ENCODE results near the gene GPATCH2L.

The GPATCH2L gene

GRCh38 chr14:76136476-76137110 lies 15.1 kb upstream of the GPATCH2L start:
- no peak for DNase-seq

GRCh38 chr14:76138119-76138757 lies 13.5 kb upstream of the GPATCH2L start:
- DNase-seq, result no peak

GRCh38 chr14:76138758-76139723 lies 12.7 kb upstream of the GPATCH2L start:
- no peak for DNase-seq

DNA sequence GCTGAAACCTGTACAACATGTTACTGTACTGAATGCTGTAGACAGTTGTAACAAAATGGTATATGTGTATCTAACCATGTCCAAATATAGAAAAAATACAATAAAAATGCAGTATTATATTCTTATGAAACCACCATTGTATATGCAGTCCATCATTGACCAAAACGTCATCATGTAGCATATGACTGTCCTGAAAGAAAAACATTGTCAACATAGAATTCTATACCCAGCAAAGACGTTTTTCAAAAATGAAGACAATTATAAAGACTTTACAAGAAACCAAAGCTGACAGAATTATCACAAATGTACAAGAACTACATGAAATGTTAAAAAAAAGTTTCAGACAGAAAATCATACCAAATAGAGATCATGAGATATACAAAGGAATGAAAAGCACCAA lies 8.1 kb upstream of the GPATCH2L start:
- DNase-seq, result no peak

- DNase-seq, result no peak
Measured at GRCh38 chr14:76146976-76147375, 4.7 kb upstream of the GPATCH2L start.

DNA sequence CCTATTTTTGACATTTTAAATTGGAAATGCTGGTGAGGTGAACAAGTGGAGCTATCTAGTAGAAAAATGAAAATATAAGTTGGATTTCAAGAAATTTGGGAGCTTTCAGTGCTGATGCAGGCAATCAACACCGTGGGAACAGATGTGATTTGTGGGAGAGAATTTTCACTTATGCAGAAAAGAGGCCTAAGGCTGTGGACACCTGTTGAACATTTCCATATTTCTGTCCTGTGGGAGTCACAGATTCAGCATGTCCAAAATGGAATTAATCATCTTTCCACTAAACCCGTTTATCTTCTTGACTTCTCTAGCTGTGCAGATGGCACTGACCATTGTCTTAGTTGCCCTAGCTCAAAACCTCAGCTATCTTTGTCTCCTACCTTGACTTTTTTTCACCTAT lies 2.5 kb upstream of the GPATCH2L start:
- no peak for DNase-seq

GRCh38 chr14:76152333-76152681 lies 585 bp downstream of the GPATCH2L start:
- DNase-seq, result peak; percentile 14

GRCh38 chr14:76153919-76154318 lies 2.2 kb downstream of the GPATCH2L start:
- DNase-seq, result no peak

- DNase-seq, result no peak
Measured at GRCh38 chr14:76154539-76155126, 2.9 kb downstream of the GPATCH2L start.

DNA sequence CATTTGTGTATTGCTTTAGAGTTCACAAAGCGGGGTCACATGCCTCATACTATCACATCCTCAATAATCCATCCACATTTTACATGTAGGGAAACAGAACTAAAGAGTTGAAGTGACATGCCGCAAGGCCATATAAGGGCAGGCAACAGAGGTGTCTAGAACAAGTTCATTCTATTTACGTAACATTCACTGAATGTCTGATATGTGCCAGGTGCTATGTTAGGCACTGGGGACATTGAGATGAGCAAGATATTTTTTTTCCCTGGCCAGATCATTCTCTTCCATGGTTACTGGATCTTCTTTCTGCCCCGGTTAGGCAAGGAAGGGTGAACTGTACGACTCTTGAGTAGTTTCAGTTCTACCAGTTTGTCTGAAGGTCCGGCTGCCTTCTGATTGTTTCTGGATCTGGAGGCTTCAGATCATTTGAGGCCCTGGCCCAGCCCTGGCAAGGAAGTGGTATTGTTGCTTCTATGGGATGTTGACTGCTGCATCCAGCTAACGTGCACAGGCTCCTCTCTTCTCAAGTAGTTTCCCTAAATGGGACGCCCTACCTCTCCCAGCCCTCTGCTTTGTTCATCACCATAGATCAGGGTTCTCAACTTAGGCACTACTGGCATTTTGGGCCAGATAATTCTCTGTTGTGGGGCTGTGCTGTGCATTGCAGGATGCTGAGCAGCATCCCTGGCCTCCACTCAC lies 12.1 kb downstream of the GPATCH2L start:
- DNase-seq, result no peak

DNA sequence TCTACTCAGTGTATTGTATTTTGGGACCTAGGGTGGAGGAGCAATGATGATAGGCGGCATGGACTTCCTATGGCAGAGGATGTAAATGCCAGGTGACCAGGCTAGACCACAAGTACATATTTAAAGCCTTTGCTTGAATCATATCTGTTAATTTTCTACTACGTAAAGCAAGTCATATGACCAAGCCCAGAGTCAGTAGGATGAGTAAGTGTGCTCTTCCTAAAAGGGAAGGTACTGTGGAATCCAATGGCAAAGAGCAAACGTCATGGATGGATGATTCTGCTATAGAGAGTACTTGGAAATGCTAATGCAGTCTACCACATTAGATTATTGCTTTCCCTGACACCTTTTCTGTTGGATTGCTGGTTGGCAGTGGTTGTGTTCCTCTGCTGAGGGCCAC lies 16.8 kb downstream of the GPATCH2L start:
- DNase-seq, result no peak

- no peak for DNase-seq
Measured at GRCh38 chr14:76169776-76170175, 18.1 kb downstream of the GPATCH2L start.

DNA sequence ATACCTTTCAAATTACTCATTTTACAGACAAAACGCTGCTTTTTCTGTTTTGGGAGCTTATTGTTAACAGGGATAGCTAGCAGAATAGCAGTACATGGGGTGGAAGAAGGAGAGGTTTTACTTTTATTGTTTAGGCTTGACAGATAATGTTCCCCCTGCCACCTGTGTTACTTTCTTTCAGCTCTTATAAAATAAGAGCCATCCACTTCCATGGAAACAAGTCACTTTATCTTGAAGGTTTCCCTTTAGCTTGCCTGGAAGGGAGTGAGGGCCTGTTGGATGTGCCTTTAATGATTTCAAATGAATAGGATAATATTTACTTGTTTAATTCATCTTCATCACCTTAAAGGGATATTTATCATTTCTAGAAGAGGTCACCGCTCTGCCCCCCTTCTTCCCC lies 23.3 kb downstream of the GPATCH2L start:
- DNase-seq, result no peak

DNA sequence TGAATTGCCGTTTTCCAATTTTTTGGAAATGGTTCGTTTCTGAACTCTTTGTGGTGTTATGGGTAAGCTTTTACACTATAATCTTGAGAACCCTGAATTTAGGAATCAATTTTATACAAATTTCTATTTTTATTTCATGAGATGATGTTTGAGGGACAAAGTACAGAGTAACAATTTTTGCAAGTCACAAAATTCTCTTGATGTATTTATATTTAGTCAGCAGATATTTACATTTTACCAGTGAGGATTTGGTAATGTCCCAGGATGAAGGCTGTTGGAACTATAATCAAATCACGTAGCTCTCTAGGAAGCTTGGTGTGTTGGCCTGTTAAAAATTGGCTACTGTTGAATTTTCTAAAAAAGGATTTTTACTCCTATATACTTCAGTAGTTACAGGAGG lies 24.2 kb downstream of the GPATCH2L start:
- DNase-seq, result no peak

GRCh38 chr14:76181546-76181945 lies 29.8 kb downstream of the GPATCH2L start:
- DNase-seq, result no peak

DNA sequence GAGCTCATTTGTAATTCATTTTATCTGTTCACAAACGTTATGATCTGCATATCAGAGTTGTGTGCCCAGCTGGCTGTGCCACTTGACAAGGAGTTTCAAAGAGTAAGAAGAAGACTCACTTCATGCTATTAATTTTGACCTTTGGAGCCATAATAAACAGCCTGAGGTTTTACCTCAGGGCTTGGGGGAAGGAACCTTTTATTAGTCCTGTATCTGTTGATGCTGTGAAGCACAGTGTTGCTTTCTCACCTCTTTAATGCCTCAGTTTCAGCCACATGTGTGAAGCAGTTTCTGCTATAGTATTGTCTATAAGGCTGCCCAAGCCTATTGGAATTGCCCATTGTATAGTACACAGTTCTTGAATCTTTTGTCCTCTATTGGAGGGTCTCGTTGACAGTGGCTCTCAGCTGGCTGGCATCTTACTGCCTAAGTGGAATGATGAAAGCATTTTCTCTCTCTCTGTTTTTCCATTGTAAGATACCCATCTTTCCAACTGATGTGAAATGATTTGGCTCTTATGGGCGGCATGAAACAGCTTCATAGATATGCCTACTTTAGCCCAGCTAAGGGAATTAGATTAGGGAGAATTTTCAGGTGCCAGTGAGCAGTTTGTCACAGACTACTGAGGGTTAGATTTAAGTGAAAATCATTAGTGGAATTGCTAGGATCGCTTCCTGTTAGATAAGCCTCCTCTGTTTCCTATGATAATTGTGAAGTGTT lies 34.7 kb downstream of the GPATCH2L start:
- DNase-seq, result no peak

GRCh38 chr14:76191297-76191696 lies 39.6 kb downstream of the GPATCH2L start:
- DNase-seq, result no peak

DNA sequence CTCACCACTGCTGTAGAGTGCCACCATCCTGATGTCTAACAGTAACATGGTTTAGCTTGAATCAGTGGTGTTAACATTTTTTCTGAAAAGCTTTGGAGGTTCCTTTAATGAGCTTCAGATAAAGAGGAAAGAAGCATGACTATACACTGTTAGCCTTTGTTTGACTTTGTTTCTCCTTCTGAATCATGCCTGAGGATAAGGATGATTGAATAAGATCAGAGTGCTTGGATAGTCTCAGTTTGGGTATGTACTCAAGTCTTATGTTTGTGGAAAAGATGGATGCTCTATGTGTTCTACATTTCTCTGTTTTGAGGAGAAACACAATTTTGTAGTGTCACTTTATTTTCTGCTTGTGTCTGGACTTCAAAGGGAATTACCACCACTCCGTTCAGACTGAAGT lies 42.0 kb downstream of the GPATCH2L start:
- DNase-seq, result no peak

DNA sequence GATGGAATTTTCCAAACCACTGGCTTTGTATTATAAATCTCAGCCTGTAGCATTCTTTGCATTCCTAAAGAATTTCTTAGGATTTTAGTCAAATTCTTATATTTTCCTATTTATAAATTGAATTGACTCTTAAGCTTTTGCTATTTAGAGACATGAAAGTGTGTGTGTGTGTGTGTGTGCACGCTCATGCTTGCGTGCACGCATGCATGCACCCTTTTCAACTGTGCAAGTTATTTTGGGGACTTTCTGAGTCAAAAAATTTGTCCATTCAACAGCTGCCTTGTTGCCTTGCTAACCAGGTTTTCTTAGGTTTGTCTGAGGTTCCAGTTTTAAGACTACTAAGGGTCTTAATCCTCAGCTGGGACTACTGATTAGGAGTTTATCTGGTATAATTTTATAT lies 42.6 kb downstream of the GPATCH2L start:
- no peak for DNase-seq

GRCh38 chr14:76195003-76195402 lies 43.3 kb downstream of the GPATCH2L start:
- no peak for DNase-seq

GRCh38 chr14:76196980-76197695 lies 45.4 kb downstream of the GPATCH2L start:
- DNase-seq, result no peak

- DNase-seq, result no peak
Measured at GRCh38 chr14:76201162-76201561, 49.4 kb downstream of the GPATCH2L start.

Data from NCI-H2171 (cell line).